Body of pancreas (tissue), 4 donors: ENCODE results near the gene CARD19.

Source experiments
- CTCF ChIP-seq, 7 experiments: fragments of 450-650 bp in 4 of 7; fragments of 200-600 bp in 3 of 7; sonication (generic) in 3 of 7; IDR thresholded peaks; one replicate each; pipeline ENCODE4 v1.5.1; 2016 to 2019; ENCODE audit warnings: antibody characterized with exemption in 7 of 7
- POLR2A ChIP-seq, 3 donors: fragments of 450-650 bp; IDR thresholded peaks; one replicate each; pipeline ENCODE4 v1.6.1; 2016; ENCODE audit warnings: antibody characterized with exemption in 3 of 3, mild to moderate bottlenecking in 2 of 3

- TF ChIP-seq CTCF (IDR thresholded peaks at IDR 0.05) (no peak), POLR2A (IDR thresholded peaks at IDR 0.05) (no peak)
These were observed 59.9 kb downstream of the CARD19 start for GRCh38 chr9:93155716-93156474.
